ENCODE measurements around the gene NARS2.
"Not testable (repeated sequence)": the region's sequence is repeated elsewhere in the genome, so short reads cannot be mapped to it uniquely, and the experiment has no call there.

DNA sequence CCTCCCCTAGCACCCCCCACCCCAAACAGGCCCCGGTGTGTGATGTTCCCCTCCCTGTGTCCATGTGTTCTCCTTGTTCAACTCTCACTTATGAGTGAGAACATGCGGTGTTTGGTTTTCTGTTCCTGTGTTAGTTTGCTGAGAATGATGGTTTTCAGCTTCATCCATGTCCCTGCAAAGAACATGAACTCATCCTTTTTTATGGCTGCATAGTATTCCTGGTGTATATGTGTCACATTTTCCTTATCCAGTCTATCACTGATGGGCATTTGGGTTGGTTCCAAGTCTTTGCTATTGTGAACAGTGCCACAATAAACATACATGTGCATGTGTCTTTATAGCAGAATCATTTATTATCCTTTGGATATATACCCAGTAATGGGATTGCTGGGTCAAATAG lies 22.9 kb upstream of the NARS2 start:
- TF ChIP-seq, protein P1, sequence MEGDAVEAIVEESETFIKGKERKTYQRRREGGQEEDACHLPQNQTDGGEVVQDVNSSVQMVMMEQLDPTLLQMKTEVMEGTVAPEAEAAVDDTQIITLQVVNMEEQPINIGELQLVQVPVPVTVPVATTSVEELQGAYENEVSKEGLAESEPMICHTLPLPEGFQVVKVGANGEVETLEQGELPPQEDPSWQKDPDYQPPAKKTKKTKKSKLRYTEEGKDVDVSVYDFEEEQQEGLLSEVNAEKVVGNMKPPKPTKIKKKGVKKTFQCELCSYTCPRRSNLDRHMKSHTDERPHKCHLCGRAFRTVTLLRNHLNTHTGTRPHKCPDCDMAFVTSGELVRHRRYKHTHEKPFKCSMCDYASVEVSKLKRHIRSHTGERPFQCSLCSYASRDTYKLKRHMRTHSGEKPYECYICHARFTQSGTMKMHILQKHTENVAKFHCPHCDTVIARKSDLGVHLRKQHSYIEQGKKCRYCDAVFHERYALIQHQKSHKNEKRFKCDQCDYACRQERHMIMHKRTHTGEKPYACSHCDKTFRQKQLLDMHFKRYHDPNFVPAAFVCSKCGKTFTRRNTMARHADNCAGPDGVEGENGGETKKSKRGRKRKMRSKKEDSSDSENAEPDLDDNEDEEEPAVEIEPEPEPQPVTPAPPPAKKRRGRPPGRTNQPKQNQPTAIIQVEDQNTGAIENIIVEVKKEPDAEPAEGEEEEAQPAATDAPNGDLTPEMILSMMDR (IDR thresholded peaks at IDR 0.05; ENCODE audit: low read depth, low read length, poor library complexity, severe bottlenecking) = not testable (repeated sequence)
- TF ChIP-seq EZH2phosphoT487 (IDR thresholded peaks at IDR 0.05; ENCODE audit: borderline replicate concordance, low read length) = not testable (repeated sequence)
